Neural cell (in vitro differentiated cells): ENCODE measurements around the gene LRRC8E.

Experiments used
- EP300 ChIP-seq: fragments of 450-650 bp; conservative IDR thresholded peaks from 2 replicates; pipeline ENCODE4 v1.6.1; 2014; ENCODE audit warnings: antibody characterized with exemption, mild to moderate bottlenecking, moderate library complexity; ENCODE audit not compliant: poor library complexity, severe bottlenecking
- EZH2 ChIP-seq: fragments of 200-600, 300-800 bp; shearing (Covaris generic), sonication (generic); IDR thresholded peaks from 2 replicates; pipeline ENCODE4 v1.6.1; 2014; ENCODE audit warnings: antibody characterized with exemption, low read length, borderline replicate concordance, mild to moderate bottlenecking; ENCODE audit not compliant: insufficient read depth, poor library complexity, severe bottlenecking
- POLR2AphosphoS5 ChIP-seq: IDR thresholded peaks from 2 replicates; pipeline ENCODE4 v1.6.1; 2012
- RAD21 ChIP-seq: fragments of 450-650 bp; conservative IDR thresholded peaks from 2 replicates; pipeline ENCODE4 v1.6.1; 2014; ENCODE audit warnings: antibody characterized with exemption, mild to moderate bottlenecking, moderate library complexity
- SMC3 ChIP-seq: fragments of 450-650 bp; conservative IDR thresholded peaks from 2 replicates; pipeline ENCODE4 v1.6.1; 2014; ENCODE audit warnings: antibody characterized with exemption, mild to moderate bottlenecking, moderate library complexity; ENCODE audit not compliant: poor library complexity
- TAF1 ChIP-seq: IDR thresholded peaks from 2 replicates; pipeline ENCODE4 v1.6.1; 2012; ENCODE audit warnings: low read depth
- TF ChIP-seq, protein P1 (sequence below): fragments of 450-650 bp; IDR thresholded peaks from 2 replicates; pipeline ENCODE4 v1.5.1; 2014; ENCODE audit warnings: antibody characterized with exemption, mild to moderate bottlenecking, moderate library complexity; ENCODE audit not compliant: poor library complexity, severe bottlenecking
- TF ChIP-seq, protein P2 (sequence below): IDR thresholded peaks from 2 replicates; pipeline ENCODE4 v1.6.1; 2012; ENCODE audit warnings: borderline replicate concordance

DNA sequence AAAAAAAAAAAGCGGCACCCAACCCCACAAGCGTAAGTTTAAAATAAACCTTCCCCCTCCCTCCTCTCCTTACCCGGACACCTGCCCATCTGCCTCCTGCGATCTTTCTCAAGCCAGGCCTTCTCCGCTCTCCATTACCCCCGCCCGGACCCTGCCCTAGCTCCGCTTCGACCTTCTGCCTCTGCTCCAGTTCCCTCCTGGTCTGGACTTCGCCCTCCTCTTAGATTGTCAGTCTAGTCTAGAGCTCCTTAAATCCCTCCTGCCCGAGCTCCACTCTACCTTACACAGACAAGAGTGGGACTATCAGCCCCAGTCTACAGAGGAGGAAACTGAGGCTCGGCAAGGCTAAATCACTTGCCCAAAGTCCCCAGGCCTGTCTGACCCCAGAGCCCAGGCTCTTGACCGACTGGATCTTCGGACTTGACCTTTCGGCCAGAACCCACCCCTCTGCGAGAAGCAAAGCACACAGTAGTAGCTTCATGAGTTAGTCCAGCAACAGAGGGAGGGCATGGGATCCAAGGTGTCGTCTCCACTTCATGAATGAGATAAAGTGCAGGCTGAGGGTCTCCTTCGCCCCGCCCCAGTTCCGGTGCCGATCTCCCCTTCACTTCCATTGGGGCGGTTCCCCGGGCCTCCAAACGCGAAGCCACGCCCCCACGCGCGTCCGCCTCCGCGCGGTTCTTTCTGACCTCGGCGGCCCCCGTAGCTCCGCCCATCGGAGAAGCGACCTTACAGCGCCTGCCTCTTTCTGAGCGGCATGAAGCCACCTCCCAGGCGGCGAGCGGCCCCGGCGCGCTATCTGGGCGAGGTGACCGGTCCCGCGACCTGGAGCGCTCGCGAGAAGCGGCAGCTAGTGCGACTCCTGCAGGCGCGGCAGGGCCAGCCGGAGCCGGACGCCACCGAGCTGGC lies 31.6 kb downstream of the LRRC8E start, which contains the start of gene SNAPC2:
- TF ChIP-seq POLR2AphosphoS5 (peak; percentile 82), EZH2 (no peak), EP300 (no peak), TAF1 (no peak), RAD21 (peak; percentile 23), SMC3 (no peak)
- TF ChIP-seq, protein P1, sequence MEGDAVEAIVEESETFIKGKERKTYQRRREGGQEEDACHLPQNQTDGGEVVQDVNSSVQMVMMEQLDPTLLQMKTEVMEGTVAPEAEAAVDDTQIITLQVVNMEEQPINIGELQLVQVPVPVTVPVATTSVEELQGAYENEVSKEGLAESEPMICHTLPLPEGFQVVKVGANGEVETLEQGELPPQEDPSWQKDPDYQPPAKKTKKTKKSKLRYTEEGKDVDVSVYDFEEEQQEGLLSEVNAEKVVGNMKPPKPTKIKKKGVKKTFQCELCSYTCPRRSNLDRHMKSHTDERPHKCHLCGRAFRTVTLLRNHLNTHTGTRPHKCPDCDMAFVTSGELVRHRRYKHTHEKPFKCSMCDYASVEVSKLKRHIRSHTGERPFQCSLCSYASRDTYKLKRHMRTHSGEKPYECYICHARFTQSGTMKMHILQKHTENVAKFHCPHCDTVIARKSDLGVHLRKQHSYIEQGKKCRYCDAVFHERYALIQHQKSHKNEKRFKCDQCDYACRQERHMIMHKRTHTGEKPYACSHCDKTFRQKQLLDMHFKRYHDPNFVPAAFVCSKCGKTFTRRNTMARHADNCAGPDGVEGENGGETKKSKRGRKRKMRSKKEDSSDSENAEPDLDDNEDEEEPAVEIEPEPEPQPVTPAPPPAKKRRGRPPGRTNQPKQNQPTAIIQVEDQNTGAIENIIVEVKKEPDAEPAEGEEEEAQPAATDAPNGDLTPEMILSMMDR = peak; percentile 49
- TF ChIP-seq, protein P2, sequence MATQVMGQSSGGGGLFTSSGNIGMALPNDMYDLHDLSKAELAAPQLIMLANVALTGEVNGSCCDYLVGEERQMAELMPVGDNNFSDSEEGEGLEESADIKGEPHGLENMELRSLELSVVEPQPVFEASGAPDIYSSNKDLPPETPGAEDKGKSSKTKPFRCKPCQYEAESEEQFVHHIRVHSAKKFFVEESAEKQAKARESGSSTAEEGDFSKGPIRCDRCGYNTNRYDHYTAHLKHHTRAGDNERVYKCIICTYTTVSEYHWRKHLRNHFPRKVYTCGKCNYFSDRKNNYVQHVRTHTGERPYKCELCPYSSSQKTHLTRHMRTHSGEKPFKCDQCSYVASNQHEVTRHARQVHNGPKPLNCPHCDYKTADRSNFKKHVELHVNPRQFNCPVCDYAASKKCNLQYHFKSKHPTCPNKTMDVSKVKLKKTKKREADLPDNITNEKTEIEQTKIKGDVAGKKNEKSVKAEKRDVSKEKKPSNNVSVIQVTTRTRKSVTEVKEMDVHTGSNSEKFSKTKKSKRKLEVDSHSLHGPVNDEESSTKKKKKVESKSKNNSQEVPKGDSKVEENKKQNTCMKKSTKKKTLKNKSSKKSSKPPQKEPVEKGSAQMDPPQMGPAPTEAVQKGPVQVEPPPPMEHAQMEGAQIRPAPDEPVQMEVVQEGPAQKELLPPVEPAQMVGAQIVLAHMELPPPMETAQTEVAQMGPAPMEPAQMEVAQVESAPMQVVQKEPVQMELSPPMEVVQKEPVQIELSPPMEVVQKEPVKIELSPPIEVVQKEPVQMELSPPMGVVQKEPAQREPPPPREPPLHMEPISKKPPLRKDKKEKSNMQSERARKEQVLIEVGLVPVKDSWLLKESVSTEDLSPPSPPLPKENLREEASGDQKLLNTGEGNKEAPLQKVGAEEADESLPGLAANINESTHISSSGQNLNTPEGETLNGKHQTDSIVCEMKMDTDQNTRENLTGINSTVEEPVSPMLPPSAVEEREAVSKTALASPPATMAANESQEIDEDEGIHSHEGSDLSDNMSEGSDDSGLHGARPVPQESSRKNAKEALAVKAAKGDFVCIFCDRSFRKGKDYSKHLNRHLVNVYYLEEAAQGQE = no peak
